RWPE2 (cell line): ENCODE data around the gene SYT8.

Source experiments
- ATAC-seq: fragments of 200-7000 bp; cut with Tn5 transposase; 3 replicates; pipeline ENCODE4 v1.9.1; 2021; ENCODE audit warnings: low read depth
- DNase-seq: peaks from one replicate; pipeline ENCODE4 v3.0.0-alpha.2; 2020; ENCODE audit warnings: low spot score
- H3K27ac ChIP-seq: fragments of 450-650 bp; 2 replicates; pipeline ENCODE4 v1.5.1; 2017; ENCODE audit warnings: mild to moderate bottlenecking; ENCODE audit not compliant: poor library complexity, severe bottlenecking
- H3K27me3 ChIP-seq: fragments of 250-450 bp; sonication (Bioruptor Pico); 2 replicates; pipeline ENCODE4 v1.5.1; 2021; ENCODE audit warnings: mild to moderate bottlenecking, moderate library complexity; ENCODE audit not compliant: insufficient read depth, poor library complexity, severe bottlenecking
- H3K36me3 ChIP-seq: fragments of 250-450 bp; sonication (Bioruptor Pico); 2 replicates; pipeline ENCODE4 v1.5.1; 2020; ENCODE audit warnings: low read depth, mild to moderate bottlenecking, moderate library complexity
- H3K4me1 ChIP-seq: fragments of 250-450 bp; sonication (Bioruptor Pico); 2 replicates; pipeline ENCODE4 v1.5.1; 2021; ENCODE audit warnings: mild to moderate bottlenecking, moderate library complexity; ENCODE audit not compliant: insufficient read depth, poor library complexity, severe bottlenecking
- H3K4me3 ChIP-seq: fragments of 250-450 bp; sonication (Bioruptor Pico); 2 replicates; pipeline ENCODE4 v1.5.1; 2021; ENCODE audit warnings: mild to moderate bottlenecking, moderate library complexity; ENCODE audit not compliant: severe bottlenecking
- H3K9me3 ChIP-seq: fragments of 250-450 bp; sonication (Bioruptor Pico); 2 replicates; pipeline ENCODE4 v1.5.1; 2021; ENCODE audit warnings: mild to moderate bottlenecking, moderate library complexity; ENCODE audit not compliant: severe bottlenecking
- TF ChIP-seq, protein P1 (sequence below): fragments of 450-650 bp; IDR thresholded peaks from one replicate; pipeline ENCODE4 v1.5.1; 2017; ENCODE audit warnings: mild to moderate bottlenecking, moderate library complexity; ENCODE audit not compliant: poor library complexity, severe bottlenecking

The SYT8 gene

DNA sequence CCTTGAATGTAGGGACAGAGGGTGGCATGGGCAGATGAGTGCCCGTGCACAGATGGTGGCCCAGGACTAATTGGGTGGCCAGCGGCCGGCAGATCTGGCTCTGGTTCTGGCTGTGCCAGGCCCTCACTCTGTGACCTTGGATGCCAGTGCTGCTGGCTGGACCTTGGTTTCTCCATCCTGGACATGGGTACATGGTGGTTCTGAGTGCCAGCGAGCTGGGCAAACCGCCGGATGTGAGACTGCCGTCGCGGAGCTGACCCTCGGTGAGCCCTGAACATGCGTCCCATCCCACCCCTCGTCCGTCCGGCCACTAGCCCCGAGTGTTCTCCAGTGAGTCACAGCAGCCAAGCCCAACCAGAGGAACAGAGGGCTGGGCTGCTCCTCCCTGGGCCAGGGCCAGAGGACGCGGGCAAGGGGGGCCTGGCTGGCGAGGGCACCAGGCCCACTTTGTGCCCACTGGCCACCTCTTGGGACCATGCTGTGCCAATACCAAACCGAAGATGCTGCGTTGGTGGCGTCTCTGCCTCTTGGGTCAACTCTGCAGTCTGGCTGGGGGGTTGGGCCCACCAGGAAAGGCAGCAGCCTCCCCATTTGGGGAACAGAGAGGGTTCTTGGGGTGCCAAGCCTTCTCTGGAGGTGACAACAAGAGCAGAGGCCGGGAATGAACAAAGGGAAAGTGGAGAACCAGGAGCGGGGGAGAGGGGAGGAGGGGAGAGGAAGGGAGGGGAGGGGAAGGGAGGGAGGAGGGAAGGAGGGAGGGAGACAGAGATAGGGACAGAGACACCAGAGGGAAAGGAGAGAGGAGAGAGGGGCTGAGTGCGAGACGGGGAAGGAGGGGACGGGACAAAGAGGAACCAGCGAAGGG, 28.8 kb downstream of the SYT8 start:
- Histone ChIP-seq H3K9me3 (no peaks in the 10 kb centered on the region), H3K36me3 (no peaks in the 10 kb centered on the region), H3K27ac (peak overlapping the region; percentile 30), H3K27me3 (no peaks in the 10 kb centered on the region), H3K4me1 (peaks cover 18% of the 10 kb centered on the region), H3K4me3 (no peak overlapping the region)
- TF ChIP-seq, protein P1, sequence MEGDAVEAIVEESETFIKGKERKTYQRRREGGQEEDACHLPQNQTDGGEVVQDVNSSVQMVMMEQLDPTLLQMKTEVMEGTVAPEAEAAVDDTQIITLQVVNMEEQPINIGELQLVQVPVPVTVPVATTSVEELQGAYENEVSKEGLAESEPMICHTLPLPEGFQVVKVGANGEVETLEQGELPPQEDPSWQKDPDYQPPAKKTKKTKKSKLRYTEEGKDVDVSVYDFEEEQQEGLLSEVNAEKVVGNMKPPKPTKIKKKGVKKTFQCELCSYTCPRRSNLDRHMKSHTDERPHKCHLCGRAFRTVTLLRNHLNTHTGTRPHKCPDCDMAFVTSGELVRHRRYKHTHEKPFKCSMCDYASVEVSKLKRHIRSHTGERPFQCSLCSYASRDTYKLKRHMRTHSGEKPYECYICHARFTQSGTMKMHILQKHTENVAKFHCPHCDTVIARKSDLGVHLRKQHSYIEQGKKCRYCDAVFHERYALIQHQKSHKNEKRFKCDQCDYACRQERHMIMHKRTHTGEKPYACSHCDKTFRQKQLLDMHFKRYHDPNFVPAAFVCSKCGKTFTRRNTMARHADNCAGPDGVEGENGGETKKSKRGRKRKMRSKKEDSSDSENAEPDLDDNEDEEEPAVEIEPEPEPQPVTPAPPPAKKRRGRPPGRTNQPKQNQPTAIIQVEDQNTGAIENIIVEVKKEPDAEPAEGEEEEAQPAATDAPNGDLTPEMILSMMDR: no peak
- DNase-seq (peak; percentile 86), ATAC-seq (peak; percentile 92)

DNA sequence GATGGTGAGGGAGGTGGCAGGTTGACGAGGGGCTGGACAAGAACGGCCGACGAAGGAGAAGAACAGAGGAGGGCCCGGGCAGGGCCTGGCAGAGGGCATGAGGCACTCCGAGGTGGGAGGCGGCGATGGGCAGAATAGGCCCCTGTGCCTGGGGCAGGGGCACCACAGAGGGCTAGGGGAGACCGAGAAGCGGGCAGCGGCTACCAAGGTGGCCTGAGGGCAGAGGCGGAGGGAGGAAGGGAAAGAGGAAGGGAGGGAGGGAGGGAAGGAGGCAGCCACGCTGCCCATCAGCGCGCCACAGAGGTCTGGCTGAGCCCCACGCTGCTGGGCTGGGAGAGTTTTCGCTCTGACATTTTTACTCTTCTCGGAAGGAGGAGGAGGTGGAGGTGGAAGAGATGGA, 29.4 kb downstream of the SYT8 start:
- Histone ChIP-seq H3K27me3 (no peaks in the 10 kb centered on the region), H3K4me1 (peaks cover 18% of the 10 kb centered on the region), H3K27ac (peak overlapping the region; percentile 30), H3K4me3 (no peak overlapping the region), H3K9me3 (no peaks in the 10 kb centered on the region), H3K36me3 (no peaks in the 10 kb centered on the region)
- ATAC-seq (no peak), DNase-seq (no peak)
- TF ChIP-seq, protein P1: no peak

DNA sequence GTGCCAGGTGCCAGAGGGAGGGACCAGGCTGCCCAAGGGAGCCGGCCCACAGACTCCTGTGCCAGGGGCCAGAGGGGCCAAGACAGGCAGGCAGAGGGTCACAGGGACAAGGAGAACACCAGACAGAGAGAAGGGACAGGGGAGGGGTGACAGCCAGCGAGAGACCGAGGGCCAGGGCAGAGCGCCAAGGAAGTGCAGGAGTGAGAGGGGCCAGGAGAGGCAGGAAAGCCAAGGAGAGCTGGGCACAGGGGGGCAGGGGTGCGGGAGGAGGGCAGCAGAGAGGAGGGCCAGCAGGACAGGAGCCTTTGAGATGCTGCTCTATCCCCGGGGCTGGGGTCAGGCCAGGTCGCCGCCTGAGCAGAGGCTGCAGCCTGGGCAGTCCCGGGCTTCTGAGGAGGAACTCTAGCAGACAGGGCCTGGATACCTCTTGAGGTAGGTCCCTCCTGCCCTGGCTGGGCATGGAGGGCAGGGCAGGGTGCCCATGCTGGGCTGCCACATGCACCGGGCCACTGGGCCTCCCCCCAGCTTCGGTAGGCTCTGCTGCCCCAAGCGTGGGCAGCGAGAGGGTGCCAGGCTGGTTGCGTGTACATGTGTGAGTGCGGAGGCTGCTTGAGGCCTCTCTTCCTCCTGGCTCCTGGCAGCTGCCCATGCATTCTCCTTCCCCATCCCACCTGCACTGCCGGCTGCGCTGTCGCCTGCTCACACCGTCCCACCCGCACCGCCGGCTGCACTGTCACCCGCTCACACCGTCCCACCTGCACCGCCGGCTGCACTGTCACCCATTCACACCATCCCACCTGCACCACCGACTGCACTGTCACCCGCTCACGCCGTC, 30.3 kb downstream of the SYT8 start:
- Histone ChIP-seq H3K4me1 (peaks cover 18% of the 10 kb centered on the region), H3K27me3 (no peaks in the 10 kb centered on the region), H3K4me3 (no peak overlapping the region), H3K36me3 (no peaks in the 10 kb centered on the region), H3K9me3 (no peaks in the 10 kb centered on the region), H3K27ac (no peak overlapping the region)
- no peak for DNase-seq
- no peak for ATAC-seq
- TF ChIP-seq, protein P1: no peak

DNA sequence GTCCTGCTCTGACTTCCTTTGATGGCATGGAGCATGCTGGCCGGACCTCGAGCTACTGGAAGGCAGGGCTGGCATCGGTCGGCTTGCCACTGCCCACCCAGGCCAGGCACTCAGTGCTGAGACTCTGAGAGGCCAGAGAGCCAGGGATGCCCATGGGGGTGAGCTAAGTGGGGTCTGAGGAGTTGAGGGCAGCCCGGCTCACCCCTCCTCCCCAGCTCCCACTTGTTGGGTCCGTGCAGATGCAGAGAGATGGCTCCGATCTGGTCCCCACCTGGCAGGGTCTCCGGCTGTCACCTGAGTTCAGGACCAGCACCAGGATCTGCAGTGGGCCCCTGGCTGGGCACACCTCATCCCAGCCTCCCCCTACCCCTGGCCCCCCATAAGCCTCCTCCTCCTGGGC, 31.4 kb downstream of the SYT8 start:
- no peaks in the 10 kb centered on the region for H3K27me3 ChIP-seq
- no peak overlapping the region for H3K4me3 ChIP-seq
- H3K9me3 ChIP-seq: no peaks in the 10 kb centered on the region
- no peak overlapping the region for H3K27ac ChIP-seq
- TF ChIP-seq, protein P1: no peak
- no peaks in the 10 kb centered on the region for H3K36me3 ChIP-seq
- no peak for DNase-seq
- H3K4me1 ChIP-seq: peaks cover 18% of the 10 kb centered on the region
- no peak for ATAC-seq
